IMR-90 (cell line): ENCODE data around the gene DAPK1. TPM values are rescaled to one million over a fixed set of nuclear protein-coding genes. Genes with fewer than 3 reads are reported as not detected.
A peak's percentile ranks its signal among the peaks of the same experiment; 100 is the strongest.

Source experiments
- ATAC-seq: fragments of 200-7000 bp; cut with Tn5 transposase; 2 replicates; pipeline ENCODE4 v1.9.1; 2020; ENCODE audit warnings: low read depth, mild to moderate bottlenecking, moderate library complexity
- BruUV-seq: library from RNA; stranded (reverse); fragments of 400-500 nt; replicated peaks from 2 replicates; lab custom pipeline; 2021; lab: Mats Ljungman, UMichigan
- CTCF ChIA-PET: fragments of 300-600 bp; formaldehyde crosslinking; extraction: SDS; loops from one replicate; lab custom pipeline; 2021; ENCODE audit warnings: antibody characterized with exemption; lab: Yijun Ruan, JAX
- POLR2A ChIA-PET: fragments of 300-600 bp; sonication (Branson Sonifier 250); formaldehyde crosslinking; loops from one replicate; lab custom pipeline; 2022; ENCODE audit warnings: antibody characterized with exemption; ENCODE audit not compliant: unreplicated experiment; lab: Charles Lee
- DNase-seq: peaks from one replicate; pipeline ENCODE4 v3.0.0; 2013
- H2AFZ ChIP-seq: replicated peaks from 2 replicates; pipeline ENCODE3; 2013; ENCODE audit warnings: low read length, mild to moderate bottlenecking; ENCODE audit not compliant: poor library complexity
- H2AK5ac ChIP-seq: 2 replicates; pipeline ENCODE4 v1.6.1; 2013; ENCODE audit warnings: low read depth, low read length, inconsistent platforms
- H2AK9ac ChIP-seq: replicated peaks from 2 replicates; pipeline ENCODE3; 2013; ENCODE audit warnings: mild to moderate bottlenecking, low read depth, low read length, moderate library complexity; ENCODE audit not compliant: poor library complexity
- H2BK120ac ChIP-seq: 2 replicates; pipeline ENCODE4 v1.6.1; 2013; ENCODE audit warnings: low read depth, low read length, inconsistent platforms
- H2BK15ac ChIP-seq: 3 replicates; pipeline ENCODE4 v1.6.1; 2013; ENCODE audit warnings: low read depth, low read length, inconsistent platforms
- H2BK20ac ChIP-seq: 2 replicates; pipeline ENCODE4 v1.6.1; 2013; ENCODE audit warnings: low read depth, mild to moderate bottlenecking, inconsistent platforms, low read length, moderate library complexity
- H2BK5ac ChIP-seq: 2 replicates; pipeline ENCODE4 v1.6.1; 2013; ENCODE audit warnings: mild to moderate bottlenecking, low read depth, low read length, inconsistent platforms; ENCODE audit not compliant: poor library complexity, severe bottlenecking
- H3K14ac ChIP-seq: replicated peaks from 2 replicates; pipeline ENCODE4 v1.6.1; 2013; ENCODE audit warnings: low read depth, low read length, inconsistent platforms
- H3K18ac ChIP-seq: 2 replicates; pipeline ENCODE4 v1.6.1; 2013; ENCODE audit warnings: low read depth, low read length, control low read depth
- H3K23ac ChIP-seq: 2 replicates; pipeline ENCODE4 v1.6.1; 2013; ENCODE audit warnings: low read depth, low read length, inconsistent platforms
- H3K27ac ChIP-seq: 2 replicates; pipeline ENCODE4 v1.5.1; 2013; ENCODE audit warnings: mild to moderate bottlenecking, control low read depth, low read length; ENCODE audit not compliant: insufficient read depth
- H3K27me3 ChIP-seq: 2 replicates; pipeline ENCODE4 v1.6.1; 2013; ENCODE audit warnings: low read length; ENCODE audit not compliant: control insufficient read depth, insufficient read depth
- H3K36me3 ChIP-seq: 2 replicates; pipeline ENCODE4 v1.6.1; 2013; ENCODE audit warnings: low read length, mixed read lengths; ENCODE audit not compliant: control insufficient read depth, insufficient read depth
- H3K4ac ChIP-seq: 2 replicates; pipeline ENCODE4 v1.6.1; 2013; ENCODE audit warnings: low read depth, low read length, inconsistent platforms
- H3K4me1 ChIP-seq: 2 replicates; pipeline ENCODE4 v1.6.1; 2013; ENCODE audit warnings: low read length, mixed read lengths; ENCODE audit not compliant: control insufficient read depth, insufficient read depth
- H3K4me2 ChIP-seq: 2 replicates; pipeline ENCODE4 v1.6.1; 2013; ENCODE audit warnings: low read depth, mild to moderate bottlenecking, control low read depth, low read length, moderate library complexity
- H3K4me3 ChIP-seq: 2 replicates; pipeline ENCODE4 v1.5.1; 2013; ENCODE audit warnings: low read depth, mild to moderate bottlenecking, control low read depth, low read length, moderate library complexity; ENCODE audit not compliant: insufficient read depth
- H3K56ac ChIP-seq: 2 replicates; pipeline ENCODE4 v1.6.1; 2013; ENCODE audit warnings: low read length, inconsistent platforms; ENCODE audit not compliant: insufficient read depth; ENCODE audit errors: extremely low read depth
- H3K79me1 ChIP-seq, 2 experiments: 2 replicates each; pipeline ENCODE4 v1.6.1; 2013; ENCODE audit warnings: low read length in 2 of 2, inconsistent platforms in 1 of 2, low read depth in 1 of 2
- H3K9ac ChIP-seq: 2 replicates; pipeline ENCODE4 v1.6.1; 2013; ENCODE audit warnings: low read depth, low read length, control low read depth
- H3K9me1 ChIP-seq: 2 replicates; pipeline ENCODE4 v1.6.1; 2013; ENCODE audit warnings: low read length, inconsistent platforms; ENCODE audit not compliant: insufficient read depth
- H3K9me3 ChIP-seq: 2 replicates; pipeline ENCODE4 v1.6.1; 2013; ENCODE audit warnings: low read length; ENCODE audit not compliant: control insufficient read depth, insufficient read depth
- H4K20me1 ChIP-seq: 2 replicates; pipeline ENCODE4 v1.6.1; 2013; ENCODE audit warnings: low read length, inconsistent platforms; ENCODE audit not compliant: insufficient read depth
- H4K5ac ChIP-seq: 2 replicates; pipeline ENCODE4 v1.6.1; 2013; ENCODE audit warnings: mild to moderate bottlenecking, low read depth, low read length, control low read depth
- H4K8ac ChIP-seq, 2 experiments: 2 replicates each; pipeline ENCODE4 v1.6.1; 2013; ENCODE audit warnings: low read depth in 2 of 2, low read length in 2 of 2, control low read depth in 1 of 2, inconsistent platforms in 1 of 2
- H4K91ac ChIP-seq: 2 replicates; pipeline ENCODE4 v1.6.1; 2013; ENCODE audit warnings: low read depth, low read length, inconsistent platforms; ENCODE audit not compliant: insufficient read depth
- CEBPB ChIP-seq: IDR thresholded peaks from 2 replicates; pipeline ENCODE4 v1.6.1; 2012; ENCODE audit warnings: low read depth, low read length, improper control_type of control experiment
- CHD1 ChIP-seq: IDR thresholded peaks from 2 replicates; pipeline ENCODE4 v1.6.1; 2012; ENCODE audit warnings: low read depth, low read length, improper control_type of control experiment
- FOS ChIP-seq: fragments of 150-350 bp; IDR thresholded peaks from 2 replicates; pipeline ENCODE4 v1.6.1; 2016; ENCODE audit warnings: low read depth, low read length
- MAFK ChIP-seq: IDR thresholded peaks from 2 replicates; pipeline ENCODE4 v1.6.1; 2012; ENCODE audit warnings: low read depth, low read length, improper control_type of control experiment
- MAZ ChIP-seq: IDR thresholded peaks from 2 replicates; pipeline ENCODE4 v1.6.1; 2012; ENCODE audit warnings: low read depth, mild to moderate bottlenecking, low read length, improper control_type of control experiment, moderate library complexity, borderline replicate concordance
- MXI1 ChIP-seq: IDR thresholded peaks from 2 replicates; pipeline ENCODE4 v1.6.1; 2012; ENCODE audit warnings: low read depth, mild to moderate bottlenecking, low read length, moderate library complexity, borderline replicate concordance
- POLR2A ChIP-seq: IDR thresholded peaks from 2 replicates; pipeline ENCODE4 v1.6.1; 2012; ENCODE audit warnings: mild to moderate bottlenecking, low read depth, low read length
- RAD21 ChIP-seq: IDR thresholded peaks from 2 replicates; pipeline ENCODE4 v1.6.1; 2012; ENCODE audit warnings: low read length, improper control_type of control experiment
- RCOR1 ChIP-seq: IDR thresholded peaks from 2 replicates; pipeline ENCODE4 v1.6.1; 2012; ENCODE audit warnings: mild to moderate bottlenecking, low read length, improper control_type of control experiment; ENCODE audit not compliant: insufficient replicate concordance
- RFX5 ChIP-seq: IDR thresholded peaks from 2 replicates; pipeline ENCODE4 v1.8.0; 2012; ENCODE audit warnings: low read depth, mild to moderate bottlenecking, low read length, moderate library complexity
- SMC3 ChIP-seq: fragments of 150-350 bp; IDR thresholded peaks from 2 replicates; pipeline ENCODE4 v1.6.1; 2016; ENCODE audit warnings: low read depth, mild to moderate bottlenecking, antibody characterized with exemption, low read length, moderate library complexity
- WGBS, 2 experiments: methylation state at CpG; one replicate each; pipeline versions ENCODE4 v1.1.5 to v1.1.7; 2013; ENCODE audit warnings: missing lambda C conversion rate in 2 of 2; ENCODE audit not compliant: insufficient read length in 1 of 2; ENCODE audit errors: extremely low coverage in 2 of 2; 5-methylcytosine and 5-hydroxymethylcytosine counted together
- dilution Hi-C: fragments of 300-500 bp; cut with HindIII; formaldehyde crosslinking; loops from one replicate; pipeline ENCODE4 v1.14.3; 2018; ENCODE audit warnings: low sequenced_read_pairs; ENCODE audit not compliant: unreplicated experiment
- in situ Hi-C: fragments of 300-500 bp; cut with MboI; formaldehyde crosslinking; loops from 3 replicates; pipeline ENCODE4 v1.14.3; 2019; ENCODE audit warnings: low sequenced_read_pairs, inconsistent platforms, mixed read lengths
- intact Hi-C: fragments of 100-400 bp; cut with micrococcal nuclease; formaldehyde crosslinking; loops from 2 replicates; pipeline ENCODE4 v1.10.0; 2022
- polyA plus RNA-seq, 3 experiments: library from polyadenylated mRNA; depleted of rRNA; stranded (reverse); fragments of >200 nt; gene quantifications; 2 replicates each; pipeline ENCODE4 v1.2.3, GENCODE V29; 2012; ENCODE audit warnings: low replicate concordance in 1 of 3
- total RNA-seq: library from RNA; depleted of rRNA; stranded (reverse); fragments of >200 nt; gene quantifications from 2 replicates; pipeline ENCODE4 v1.2.3, GENCODE V29; 2012
- TF ChIP-seq, protein P1 (sequence below): conservative IDR thresholded peaks from 2 replicates; pipeline ENCODE4 v1.5.1; 2012; ENCODE audit warnings: mild to moderate bottlenecking, low read depth, low read length, improper control_type of control experiment
- TF ChIP-seq, protein P2 (sequence below): fragments of 150-350 bp; IDR thresholded peaks from 2 replicates; pipeline ENCODE4 v1.6.1; 2016; ENCODE audit warnings: low read depth, mild to moderate bottlenecking, low read length, moderate library complexity, borderline replicate concordance
- TF ChIP-seq, protein P3 (sequence below): fragments of 150-350 bp; IDR thresholded peaks from 2 replicates; pipeline ENCODE4 v1.6.1; 2017; ENCODE audit warnings: mild to moderate bottlenecking, antibody characterized with exemption, low read length, low read depth

DAPK1 gene
- total and polyA plus RNA-seq, 2 of the 4 experiments (the other 2 are of a cell fraction) = under 0.01 to 0.03 TPM

DNA sequence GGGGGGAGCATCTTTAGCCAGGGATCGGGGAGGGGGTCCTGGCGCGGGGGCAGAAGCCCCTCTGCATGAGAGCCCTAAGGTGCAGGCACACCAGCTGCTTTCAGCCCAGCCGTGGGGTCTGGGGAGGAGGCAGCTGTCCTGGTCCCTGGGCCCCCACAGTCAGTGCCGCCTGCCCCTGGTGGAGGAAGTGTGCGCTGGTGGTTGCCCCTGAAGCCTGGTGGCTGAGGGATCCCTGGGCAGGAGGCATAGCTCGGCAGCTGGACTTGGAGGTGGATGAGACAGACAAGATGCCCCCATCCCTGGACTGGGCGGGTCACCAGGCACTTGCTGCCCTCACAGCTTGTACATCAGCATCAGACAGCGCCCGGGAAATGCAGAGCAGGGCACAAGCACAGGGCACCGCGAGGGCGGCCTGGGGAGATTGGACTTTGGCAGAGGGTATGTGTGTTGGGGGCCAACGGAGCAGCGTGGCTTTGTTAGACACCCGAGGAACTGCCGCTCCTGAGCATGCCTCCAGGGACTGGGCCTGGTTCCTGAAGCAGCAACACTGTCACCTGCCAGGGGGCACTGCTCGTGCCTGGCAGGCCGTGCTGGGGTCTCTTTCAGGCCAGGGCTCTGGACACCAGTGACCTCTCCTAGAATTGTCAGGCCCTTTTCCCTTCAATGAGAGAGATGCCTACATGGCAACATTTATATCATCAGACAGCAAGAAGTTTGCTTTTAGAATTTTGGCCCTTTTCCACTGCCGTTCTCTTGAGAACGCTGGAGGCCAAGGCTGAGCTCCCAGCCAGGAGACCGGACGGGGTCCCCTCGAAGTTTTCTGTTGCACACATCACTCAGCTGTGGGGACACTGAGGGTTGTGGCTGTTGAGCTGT, 186.3 kb downstream of the DAPK1 start:
- H4K91ac ChIP-seq = no peak overlapping the region
- no peak overlapping the region for H2BK20ac ChIP-seq
- no peaks in the 10 kb centered on the region for H3K36me3 ChIP-seq
- BruUV-seq = no TSS peak
- ChIA-PET CTCF (interaction anchor here (0.6 to 2.4 kb wide), 11 partner anchors 11 to 337 kb away, joined by 3 to 13 read pairs (median 5); no protein-coding TSS in a partner anchor), POLR2A (no interaction called here)
- dilution Hi-C loops = no loop called here
- peaks cover 4% of the 10 kb centered on the region for H3K4me1 ChIP-seq
- ATAC-seq = no peak
- H2AK5ac ChIP-seq = no peak overlapping the region
- H4K8ac ChIP-seq = no peak overlapping the region
- H3K9ac ChIP-seq = no peak overlapping the region
- H3K4me3 ChIP-seq = no peak overlapping the region
- intact Hi-C loops = loop anchor here (1.0 to 2.0 kb wide), 2 partner anchors 41 to 129 kb away; no protein-coding TSS in a partner anchor
- H3K79me1 ChIP-seq = no peaks in the 10 kb centered on the region
- H2AK9ac ChIP-seq = peak overlapping the region; percentile 67
- no peak overlapping the region for H3K4me2 ChIP-seq
- no peak overlapping the region for H3K27ac ChIP-seq
- H2BK15ac ChIP-seq = no peak overlapping the region
- in situ Hi-C loops = loop anchor here (25.0 kb wide), 2 partner anchors 353 to 1328 kb away; no protein-coding TSS in a partner anchor
- DNase-seq = no peak
- no peak overlapping the region for H2BK5ac ChIP-seq
- H3K14ac ChIP-seq = no peak overlapping the region
- no peak overlapping the region for H3K56ac ChIP-seq
- H3K4ac ChIP-seq = no peak overlapping the region
- H3K9me3 ChIP-seq = no peaks in the 10 kb centered on the region
- no peaks in the 10 kb centered on the region for H3K9me1 ChIP-seq
- 83% methylated on average over 11 of the region's 24 CpGs; no CpG with 5 or more reads in 1 of the 2 experiments for WGBS, 2 experiments
- H2BK120ac ChIP-seq = no peak overlapping the region
- no peak overlapping the region for H3K23ac ChIP-seq
- H4K20me1 ChIP-seq = no peaks in the 10 kb centered on the region
- peaks cover under 1% of the 10 kb centered on the region for H3K27me3 ChIP-seq
- peak overlapping the region; percentile 47 for H2AFZ ChIP-seq
- H3K18ac ChIP-seq = no peak overlapping the region
- H4K5ac ChIP-seq = no peak overlapping the region
- TF ChIP-seq CHD1 (no peak), FOS (no peak), SMC3 (no peak), RAD21 (no peak), MXI1 (no peak), RFX5 (no peak), POLR2A (no peak), CEBPB (no peak), MAFK (no peak), MAZ (no peak), RCOR1 (no peak)
- TF ChIP-seq, protein P1, sequence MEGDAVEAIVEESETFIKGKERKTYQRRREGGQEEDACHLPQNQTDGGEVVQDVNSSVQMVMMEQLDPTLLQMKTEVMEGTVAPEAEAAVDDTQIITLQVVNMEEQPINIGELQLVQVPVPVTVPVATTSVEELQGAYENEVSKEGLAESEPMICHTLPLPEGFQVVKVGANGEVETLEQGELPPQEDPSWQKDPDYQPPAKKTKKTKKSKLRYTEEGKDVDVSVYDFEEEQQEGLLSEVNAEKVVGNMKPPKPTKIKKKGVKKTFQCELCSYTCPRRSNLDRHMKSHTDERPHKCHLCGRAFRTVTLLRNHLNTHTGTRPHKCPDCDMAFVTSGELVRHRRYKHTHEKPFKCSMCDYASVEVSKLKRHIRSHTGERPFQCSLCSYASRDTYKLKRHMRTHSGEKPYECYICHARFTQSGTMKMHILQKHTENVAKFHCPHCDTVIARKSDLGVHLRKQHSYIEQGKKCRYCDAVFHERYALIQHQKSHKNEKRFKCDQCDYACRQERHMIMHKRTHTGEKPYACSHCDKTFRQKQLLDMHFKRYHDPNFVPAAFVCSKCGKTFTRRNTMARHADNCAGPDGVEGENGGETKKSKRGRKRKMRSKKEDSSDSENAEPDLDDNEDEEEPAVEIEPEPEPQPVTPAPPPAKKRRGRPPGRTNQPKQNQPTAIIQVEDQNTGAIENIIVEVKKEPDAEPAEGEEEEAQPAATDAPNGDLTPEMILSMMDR = no peak
- TF ChIP-seq, protein P2, sequence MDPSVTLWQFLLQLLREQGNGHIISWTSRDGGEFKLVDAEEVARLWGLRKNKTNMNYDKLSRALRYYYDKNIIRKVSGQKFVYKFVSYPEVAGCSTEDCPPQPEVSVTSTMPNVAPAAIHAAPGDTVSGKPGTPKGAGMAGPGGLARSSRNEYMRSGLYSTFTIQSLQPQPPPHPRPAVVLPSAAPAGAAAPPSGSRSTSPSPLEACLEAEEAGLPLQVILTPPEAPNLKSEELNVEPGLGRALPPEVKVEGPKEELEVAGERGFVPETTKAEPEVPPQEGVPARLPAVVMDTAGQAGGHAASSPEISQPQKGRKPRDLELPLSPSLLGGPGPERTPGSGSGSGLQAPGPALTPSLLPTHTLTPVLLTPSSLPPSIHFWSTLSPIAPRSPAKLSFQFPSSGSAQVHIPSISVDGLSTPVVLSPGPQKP = no peak
- TF ChIP-seq, protein P3, sequence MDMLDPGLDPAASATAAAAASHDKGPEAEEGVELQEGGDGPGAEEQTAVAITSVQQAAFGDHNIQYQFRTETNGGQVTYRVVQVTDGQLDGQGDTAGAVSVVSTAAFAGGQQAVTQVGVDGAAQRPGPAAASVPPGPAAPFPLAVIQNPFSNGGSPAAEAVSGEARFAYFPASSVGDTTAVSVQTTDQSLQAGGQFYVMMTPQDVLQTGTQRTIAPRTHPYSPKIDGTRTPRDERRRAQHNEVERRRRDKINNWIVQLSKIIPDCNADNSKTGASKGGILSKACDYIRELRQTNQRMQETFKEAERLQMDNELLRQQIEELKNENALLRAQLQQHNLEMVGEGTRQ = no peak
